Measurements from ENCODE around the gene PEG3.

GRCh38 chr19:56837492-56838023, 3.0 kb downstream of the PEG3 start:
- TF ChIP-seq, protein P1, sequence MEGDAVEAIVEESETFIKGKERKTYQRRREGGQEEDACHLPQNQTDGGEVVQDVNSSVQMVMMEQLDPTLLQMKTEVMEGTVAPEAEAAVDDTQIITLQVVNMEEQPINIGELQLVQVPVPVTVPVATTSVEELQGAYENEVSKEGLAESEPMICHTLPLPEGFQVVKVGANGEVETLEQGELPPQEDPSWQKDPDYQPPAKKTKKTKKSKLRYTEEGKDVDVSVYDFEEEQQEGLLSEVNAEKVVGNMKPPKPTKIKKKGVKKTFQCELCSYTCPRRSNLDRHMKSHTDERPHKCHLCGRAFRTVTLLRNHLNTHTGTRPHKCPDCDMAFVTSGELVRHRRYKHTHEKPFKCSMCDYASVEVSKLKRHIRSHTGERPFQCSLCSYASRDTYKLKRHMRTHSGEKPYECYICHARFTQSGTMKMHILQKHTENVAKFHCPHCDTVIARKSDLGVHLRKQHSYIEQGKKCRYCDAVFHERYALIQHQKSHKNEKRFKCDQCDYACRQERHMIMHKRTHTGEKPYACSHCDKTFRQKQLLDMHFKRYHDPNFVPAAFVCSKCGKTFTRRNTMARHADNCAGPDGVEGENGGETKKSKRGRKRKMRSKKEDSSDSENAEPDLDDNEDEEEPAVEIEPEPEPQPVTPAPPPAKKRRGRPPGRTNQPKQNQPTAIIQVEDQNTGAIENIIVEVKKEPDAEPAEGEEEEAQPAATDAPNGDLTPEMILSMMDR (IDR thresholded peaks at IDR 0.05 in 8 of 11, conservative IDR thresholded peaks at IDR 0.05 in 3 of 11), result peak in 10 of 11 experiments; percentile 1 to 66 (median 52)
- peak; percentile 19 to 70 (median 32) for TF ChIP-seq POLR2AphosphoS5 (IDR thresholded peaks at IDR 0.05)
- TF ChIP-seq POLR2A (IDR thresholded peaks at IDR 0.05), result no peak
